Measurements from ENCODE around the gene SOST.
"Not testable (repeated sequence)": the region's sequence is repeated elsewhere in the genome, so short reads cannot be mapped to it uniquely, and the experiment has no call there.

The SOST gene

GRCh38 chr17:43758497-43759174 is at the start of gene SOST:
Gene SOST, minus strand, starts transcription at chr17:43758791. Its CDS starts 50 bp downstream, at chr17:43758741.
- TF ChIP-seq, protein P1, sequence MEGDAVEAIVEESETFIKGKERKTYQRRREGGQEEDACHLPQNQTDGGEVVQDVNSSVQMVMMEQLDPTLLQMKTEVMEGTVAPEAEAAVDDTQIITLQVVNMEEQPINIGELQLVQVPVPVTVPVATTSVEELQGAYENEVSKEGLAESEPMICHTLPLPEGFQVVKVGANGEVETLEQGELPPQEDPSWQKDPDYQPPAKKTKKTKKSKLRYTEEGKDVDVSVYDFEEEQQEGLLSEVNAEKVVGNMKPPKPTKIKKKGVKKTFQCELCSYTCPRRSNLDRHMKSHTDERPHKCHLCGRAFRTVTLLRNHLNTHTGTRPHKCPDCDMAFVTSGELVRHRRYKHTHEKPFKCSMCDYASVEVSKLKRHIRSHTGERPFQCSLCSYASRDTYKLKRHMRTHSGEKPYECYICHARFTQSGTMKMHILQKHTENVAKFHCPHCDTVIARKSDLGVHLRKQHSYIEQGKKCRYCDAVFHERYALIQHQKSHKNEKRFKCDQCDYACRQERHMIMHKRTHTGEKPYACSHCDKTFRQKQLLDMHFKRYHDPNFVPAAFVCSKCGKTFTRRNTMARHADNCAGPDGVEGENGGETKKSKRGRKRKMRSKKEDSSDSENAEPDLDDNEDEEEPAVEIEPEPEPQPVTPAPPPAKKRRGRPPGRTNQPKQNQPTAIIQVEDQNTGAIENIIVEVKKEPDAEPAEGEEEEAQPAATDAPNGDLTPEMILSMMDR (IDR thresholded peaks at IDR 0.05; ENCODE audit: insufficient read depth, low read depth, low read length, missing control alignments): no peak
- DNase-seq (ENCODE audit: low read depth): peak; percentile 11
- H3K4me3 ChIP-seq (ENCODE audit: low read length): no peak within 1 kb of the TSS

DNA sequence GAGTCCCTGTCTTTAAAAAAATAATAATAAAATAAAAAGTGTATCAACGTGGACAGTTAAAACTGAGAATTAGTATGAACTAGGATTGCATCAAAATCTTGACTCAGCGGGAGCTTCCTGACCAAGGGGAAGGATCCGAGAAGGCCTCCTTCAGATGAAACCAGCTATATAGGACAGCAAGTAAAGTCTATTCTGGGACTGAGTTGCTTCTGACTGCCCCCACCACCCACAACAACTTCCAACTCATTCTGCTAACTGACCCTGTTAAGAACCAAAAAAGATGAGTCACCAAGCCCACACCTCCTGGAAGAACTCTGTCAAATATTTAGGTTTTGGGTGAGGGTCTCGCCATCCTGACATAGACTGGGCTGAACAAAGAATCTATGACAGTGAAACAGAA is 49.5 kb upstream of the SOST start:
- TF ChIP-seq, protein P1 (IDR thresholded peaks at IDR 0.05; ENCODE audit: insufficient read depth, low read depth, low read length, missing control alignments): no peak
- DNase-seq (ENCODE audit: low read depth): no peak
- no peak overlapping the region for H3K4me3 ChIP-seq (ENCODE audit: low read length)

DNA sequence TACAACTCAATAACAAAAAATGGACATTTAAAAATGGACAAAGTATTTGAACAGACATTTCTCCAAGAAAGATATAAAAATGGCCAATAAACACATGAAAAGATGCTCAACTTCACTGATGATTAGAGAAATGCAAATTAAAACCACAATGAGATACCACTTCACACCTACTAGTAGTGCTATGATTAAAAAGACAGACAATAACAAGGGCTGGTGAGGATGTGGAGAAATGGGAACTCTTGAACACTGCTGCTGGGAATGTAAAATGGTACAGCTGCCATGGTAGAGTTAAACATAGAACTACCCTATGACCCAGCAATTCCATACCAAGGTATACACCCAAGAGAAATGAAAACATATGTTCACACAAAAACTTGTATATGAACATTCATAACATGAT is 46.5 kb upstream of the SOST start:
- H3K4me3 ChIP-seq (ENCODE audit: low read length): no peak overlapping the region
- TF ChIP-seq, protein P1 (IDR thresholded peaks at IDR 0.05; ENCODE audit: insufficient read depth, low read depth, low read length, missing control alignments): no peak
- DNase-seq (ENCODE audit: low read depth): no peak

DNA sequence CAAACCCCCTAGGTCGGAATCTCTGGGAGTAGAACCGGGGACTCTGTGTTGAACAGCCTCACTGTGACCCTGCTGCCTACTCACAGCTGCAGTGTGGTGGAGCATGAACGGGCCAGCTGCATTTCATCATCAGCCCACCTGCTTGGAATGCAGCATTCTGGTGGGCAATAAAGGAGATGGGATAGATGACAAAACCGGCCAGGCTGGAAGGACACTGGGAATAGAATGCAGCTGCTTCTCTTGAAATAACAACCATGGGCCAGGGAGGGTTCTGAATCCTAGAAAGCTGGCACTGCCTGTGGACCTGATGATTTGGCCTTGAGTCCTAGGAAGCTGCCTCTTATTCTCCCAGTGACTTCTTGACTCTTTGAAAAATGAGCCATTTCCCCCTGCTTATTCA is 45.2 kb upstream of the SOST start:
- TF ChIP-seq, protein P1 (IDR thresholded peaks at IDR 0.05; ENCODE audit: insufficient read depth, low read depth, low read length, missing control alignments): no peak
- no peak overlapping the region for H3K4me3 ChIP-seq (ENCODE audit: low read length)
- DNase-seq (ENCODE audit: low read depth): no peak

GRCh38 chr17:43801844-43802243 is 43.3 kb upstream of the SOST start:
- TF ChIP-seq, protein P1 (IDR thresholded peaks at IDR 0.05; ENCODE audit: insufficient read depth, low read depth, low read length, missing control alignments): no peak
- no peak overlapping the region for H3K4me3 ChIP-seq (ENCODE audit: low read length)
- DNase-seq (ENCODE audit: low read depth): no peak

DNA sequence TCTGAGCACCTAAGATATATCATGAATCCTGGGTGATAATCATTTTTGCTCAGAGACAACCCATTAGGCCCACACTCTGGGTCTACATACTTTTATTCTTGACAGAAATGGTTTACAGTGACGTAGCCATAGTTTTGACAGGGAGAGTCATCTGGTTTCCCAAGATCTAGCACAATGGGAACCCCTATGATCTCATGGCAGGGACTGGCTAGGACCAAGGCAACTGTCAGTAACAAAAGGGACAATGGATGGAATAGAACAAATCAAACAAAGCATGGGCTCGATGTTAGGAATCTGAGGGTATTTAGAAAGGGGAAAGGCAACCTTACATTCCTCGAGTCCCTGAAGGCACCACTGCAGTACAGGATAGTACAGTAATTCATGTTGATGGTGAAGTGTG is 42.1 kb upstream of the SOST start:
- TF ChIP-seq, protein P1 (IDR thresholded peaks at IDR 0.05; ENCODE audit: insufficient read depth, low read depth, low read length, missing control alignments): no peak
- H3K4me3 ChIP-seq (ENCODE audit: low read length): no peak overlapping the region

DNA sequence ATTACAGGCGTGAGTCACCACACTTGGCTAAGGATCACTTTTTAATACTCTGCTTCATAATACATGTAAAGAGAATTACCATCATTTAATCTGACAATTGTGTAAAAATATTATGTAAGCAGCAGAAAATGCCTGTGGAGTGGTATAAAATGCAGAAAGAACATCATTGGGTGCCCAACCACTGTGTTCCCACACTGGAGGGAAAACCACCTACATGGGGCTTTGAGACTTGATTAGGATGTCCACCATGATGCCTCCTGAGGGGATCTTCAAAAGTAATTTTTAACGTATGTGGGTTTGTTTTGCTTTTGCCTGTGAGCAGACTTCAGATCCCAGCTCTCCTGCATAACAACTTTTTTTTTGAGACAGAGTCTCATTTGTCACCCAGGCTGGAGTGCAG is 40.5 kb upstream of the SOST start:
- TF ChIP-seq, protein P1 (IDR thresholded peaks at IDR 0.05; ENCODE audit: insufficient read depth, low read depth, low read length, missing control alignments): no peak
- no peak for DNase-seq (ENCODE audit: low read depth)
- H3K4me3 ChIP-seq (ENCODE audit: low read length): no peak overlapping the region

More for the DNA sequence above, 42.1 kb upstream of the SOST start:
- no peak for DNase-seq (ENCODE audit: low read depth)

- not testable (repeated sequence) for DNase-seq (ENCODE audit: low read depth); H3K4me3 ChIP-seq (ENCODE audit: low read length)
Observed at GRCh38 chr17:43798024-43798423, 39.4 kb upstream of the SOST start.

DNA sequence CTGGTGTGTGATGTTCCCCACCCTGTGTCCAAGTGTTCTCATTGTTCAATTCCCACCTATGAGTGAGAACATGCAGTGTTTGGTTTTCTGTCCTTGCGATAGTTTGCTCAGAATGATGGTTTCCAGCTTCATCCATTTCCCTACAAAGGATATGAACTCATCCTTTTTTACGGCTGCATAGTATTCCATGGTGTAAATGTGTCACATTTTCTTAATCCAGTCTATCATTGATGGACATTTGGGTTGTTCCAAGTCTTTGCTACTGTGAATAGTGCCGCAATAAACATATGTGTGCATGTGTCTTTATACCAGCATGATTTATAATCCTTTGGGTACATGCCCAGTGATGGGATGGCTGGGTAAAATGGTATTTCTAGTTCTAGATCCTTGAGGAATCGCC is 34.1 kb upstream of the SOST start:
- not testable (repeated sequence) for H3K4me3 ChIP-seq (ENCODE audit: low read length); DNase-seq (ENCODE audit: low read depth)

Measured in epithelial cell of esophagus (primary cell).